Measurements from ENCODE around the gene ATG10. TPM values are rescaled to one million over a fixed set of nuclear protein-coding genes. Genes with fewer than 3 reads are reported as not detected.
"Not testable (repeated sequence)": the region's sequence is repeated elsewhere in the genome, so short reads cannot be mapped to it uniquely, and the experiment has no call there.

The ATG10 gene
- total and polyA plus RNA-seq, 9 donors: 2.6 to 7.8 (median 4.6) TPM

- H3K4me3 ChIP-seq: no peak overlapping the region
- peaks cover 3% of the 10 kb centered on the region for H3K4me1 ChIP-seq (ENCODE audit: insufficient read depth)
- TF ChIP-seq, protein P1, sequence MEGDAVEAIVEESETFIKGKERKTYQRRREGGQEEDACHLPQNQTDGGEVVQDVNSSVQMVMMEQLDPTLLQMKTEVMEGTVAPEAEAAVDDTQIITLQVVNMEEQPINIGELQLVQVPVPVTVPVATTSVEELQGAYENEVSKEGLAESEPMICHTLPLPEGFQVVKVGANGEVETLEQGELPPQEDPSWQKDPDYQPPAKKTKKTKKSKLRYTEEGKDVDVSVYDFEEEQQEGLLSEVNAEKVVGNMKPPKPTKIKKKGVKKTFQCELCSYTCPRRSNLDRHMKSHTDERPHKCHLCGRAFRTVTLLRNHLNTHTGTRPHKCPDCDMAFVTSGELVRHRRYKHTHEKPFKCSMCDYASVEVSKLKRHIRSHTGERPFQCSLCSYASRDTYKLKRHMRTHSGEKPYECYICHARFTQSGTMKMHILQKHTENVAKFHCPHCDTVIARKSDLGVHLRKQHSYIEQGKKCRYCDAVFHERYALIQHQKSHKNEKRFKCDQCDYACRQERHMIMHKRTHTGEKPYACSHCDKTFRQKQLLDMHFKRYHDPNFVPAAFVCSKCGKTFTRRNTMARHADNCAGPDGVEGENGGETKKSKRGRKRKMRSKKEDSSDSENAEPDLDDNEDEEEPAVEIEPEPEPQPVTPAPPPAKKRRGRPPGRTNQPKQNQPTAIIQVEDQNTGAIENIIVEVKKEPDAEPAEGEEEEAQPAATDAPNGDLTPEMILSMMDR (IDR thresholded peaks at IDR 0.05): no peak
- TF ChIP-seq POLR2A (IDR thresholded peaks at IDR 0.05): no peak
- no peak for TF ChIP-seq EP300 (IDR thresholded peaks at IDR 0.05)
- H3K27me3 ChIP-seq: no peaks in the 10 kb centered on the region
- H3K36me3 ChIP-seq: no peaks in the 10 kb centered on the region
- H3K9me3 ChIP-seq: no peaks in the 10 kb centered on the region
- no peak overlapping the region for H3K27ac ChIP-seq
- intact Hi-C loops (cut with DNase I): no loop called here
- DNase-seq: no peak
Measured at GRCh38 chr5:82057051-82057450, 85.2 kb downstream of the ATG10 start.

DNA sequence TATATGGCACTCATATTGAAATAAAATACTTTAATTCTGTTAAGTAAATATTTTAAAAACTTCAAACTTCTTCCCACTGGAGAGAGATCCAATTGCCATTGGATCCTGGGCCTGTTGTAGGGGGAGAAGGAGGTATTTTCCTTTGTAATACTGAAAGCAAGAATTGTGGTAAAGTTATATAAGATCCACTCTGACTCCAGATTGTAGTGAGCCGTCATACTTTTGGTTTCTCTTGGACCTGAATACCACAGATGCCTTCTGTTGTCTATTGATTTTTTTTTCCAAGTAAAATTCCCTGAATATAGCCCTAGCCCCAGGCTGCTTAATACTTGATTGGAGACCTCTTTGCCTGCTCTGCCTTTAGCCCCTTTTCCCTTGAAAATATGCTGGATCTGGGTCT, 86.9 kb downstream of the ATG10 start:
- no peak for TF ChIP-seq POLR2A (IDR thresholded peaks at IDR 0.05)
- TF ChIP-seq, protein P1 (IDR thresholded peaks at IDR 0.05): no peak
- TF ChIP-seq EP300 (IDR thresholded peaks at IDR 0.05): no peak
- Histone ChIP-seq H3K9me3 (no peaks in the 10 kb centered on the region), H3K36me3 (no peaks in the 10 kb centered on the region), H3K4me1 (ENCODE audit: insufficient read depth) (peaks cover 4% of the 10 kb centered on the region), H3K27me3 (no peaks in the 10 kb centered on the region), H3K4me3 (no peak overlapping the region), H3K27ac (no peak overlapping the region)
- intact Hi-C loops (cut with DNase I): no loop called here
- WGBS, 3 donors: 3 to 30% (median 11%) methylated on average over 1 of the region's 1 CpG
- DNase-seq: no peak

DNA sequence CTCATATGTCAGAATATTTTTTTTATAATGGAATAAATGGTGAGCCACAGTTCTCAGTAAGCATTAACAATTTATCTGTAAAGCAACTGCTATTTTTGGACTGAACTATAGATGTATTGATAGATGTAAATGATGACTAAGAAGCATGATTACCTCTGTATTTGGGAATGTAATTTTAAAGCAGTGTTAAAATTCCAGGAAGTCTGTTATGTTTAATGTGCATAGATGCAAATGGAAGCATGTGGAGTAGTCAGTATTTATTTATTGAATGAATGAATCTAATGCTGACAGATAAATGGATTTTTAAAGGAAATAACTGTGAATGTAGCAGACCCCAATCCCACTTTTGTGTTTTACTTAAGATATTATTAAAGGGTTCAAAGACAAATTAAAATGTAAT, 95.0 kb downstream of the ATG10 start:
- H3K4me1 ChIP-seq (ENCODE audit: insufficient read depth): peaks cover 3% of the 10 kb centered on the region
- no peak overlapping the region for H3K4me3 ChIP-seq
- intact Hi-C loops (cut with DNase I): no loop called here
- no peaks in the 10 kb centered on the region for H3K36me3 ChIP-seq
- H3K9me3 ChIP-seq: no peaks in the 10 kb centered on the region
- H3K27ac ChIP-seq: no peak overlapping the region
- TF ChIP-seq, protein P1 (IDR thresholded peaks at IDR 0.05): no peak
- TF ChIP-seq EP300 (IDR thresholded peaks at IDR 0.05): no peak
- TF ChIP-seq POLR2A (IDR thresholded peaks at IDR 0.05): no peak
- H3K27me3 ChIP-seq: no peaks in the 10 kb centered on the region
- no peak for DNase-seq

DNA sequence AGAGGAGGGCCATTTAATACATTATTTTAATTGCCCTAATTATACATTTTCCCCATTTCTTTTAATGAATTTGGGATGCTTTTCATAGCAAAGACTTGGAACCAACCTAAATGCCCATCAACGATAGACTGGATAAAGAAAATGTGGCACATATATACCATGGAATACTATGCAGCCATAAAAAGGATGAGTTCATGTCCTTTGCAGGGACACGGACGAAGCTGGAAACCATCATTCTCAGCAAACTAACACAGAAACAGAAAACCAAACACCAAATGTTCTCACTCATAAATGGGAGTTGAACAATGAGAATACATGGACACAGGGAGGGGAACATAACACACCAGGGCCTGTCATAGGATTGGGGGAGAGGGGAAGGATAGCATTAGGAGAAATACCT, 96.2 kb downstream of the ATG10 start:
- DNase-seq; H3K4me3 ChIP-seq; H3K4me1 ChIP-seq (ENCODE audit: insufficient read depth); intact Hi-C loops (cut with DNase I); H3K27me3 ChIP-seq; H3K27ac ChIP-seq; H3K36me3 ChIP-seq; H3K9me3 ChIP-seq: not testable (repeated sequence)
- 96 to 97% (median 96%) methylated on average over 3 of the region's 3 CpGs for WGBS, 3 donors

GRCh38 chr5:82068723-82069122, 96.9 kb downstream of the ATG10 start:
- DNase-seq: no peak
- Histone ChIP-seq H3K4me1 (ENCODE audit: insufficient read depth) (no peaks in the 10 kb centered on the region), H3K27ac (no peak overlapping the region), H3K9me3 (no peaks in the 10 kb centered on the region), H3K36me3 (no peaks in the 10 kb centered on the region), H3K27me3 (no peaks in the 10 kb centered on the region), H3K4me3 (no peak overlapping the region)
- WGBS, 3 donors: 3 to 17% (median 4%) methylated on average over 2 of the region's 2 CpGs
- TF ChIP-seq EP300 (IDR thresholded peaks at IDR 0.05): no peak
- no peak for TF ChIP-seq POLR2A (IDR thresholded peaks at IDR 0.05)
- TF ChIP-seq, protein P1 (IDR thresholded peaks at IDR 0.05): no peak
- intact Hi-C loops (cut with DNase I): no loop called here
